GM23338 (cell line): ENCODE results near the gene POLD2.

Experiments
- CTCF ChIP-seq, 2 experiments: fragments of 200-600 bp in 1 of 2; sonication (generic) in 1 of 2; conservative IDR thresholded peaks; 2 replicates each; pipeline versions ENCODE4 v1.5.1 to v1.6.1; 2016 to 2017; ENCODE audit warnings: antibody characterized with exemption in 2 of 2, low read depth in 2 of 2, mild to moderate bottlenecking in 2 of 2, moderate library complexity in 1 of 2
- ETS1 ChIP-seq: IDR thresholded peaks from 2 replicates; pipeline ENCODE4 v1.6.1; 2016; ENCODE audit warnings: antibody characterized with exemption
- EZH2 ChIP-seq: fragments of 200-600 bp; sonication (generic); IDR thresholded peaks from one replicate; pipeline ENCODE4 v1.8.0; 2017; ENCODE audit warnings: antibody characterized with exemption, mild to moderate bottlenecking, low read depth; ENCODE audit not compliant: unreplicated experiment
- POLR2AphosphoS5 ChIP-seq: IDR thresholded peaks from 2 replicates; pipeline ENCODE4 v1.6.1; 2016; ENCODE audit warnings: antibody characterized with exemption, low read depth
- ZNF114 ChIP-seq: fragments of 250-450 bp; sonication (Bioruptor Pico); IDR thresholded peaks from 2 replicates; pipeline ENCODE4 v1.5.0; 2020; ENCODE audit warnings: mild to moderate bottlenecking, moderate library complexity
- TF ChIP-seq, protein P1 (sequence below): IDR thresholded peaks from one replicate; pipeline ENCODE4 v1.6.1; 2018; ENCODE audit warnings: antibody characterized with exemption; ENCODE audit not compliant: unreplicated experiment

GRCh38 chr7:44161371-44161770 lies 38.0 kb upstream of the POLD2 start:
- TF ChIP-seq CTCF (conservative IDR thresholded peaks at IDR 0.05; ENCODE audit: low read depth in 2 of 2) = no peak
- no peak for TF ChIP-seq ETS1
- TF ChIP-seq EZH2 = no peak
- no peak for TF ChIP-seq POLR2AphosphoS5
- TF ChIP-seq, protein P1, sequence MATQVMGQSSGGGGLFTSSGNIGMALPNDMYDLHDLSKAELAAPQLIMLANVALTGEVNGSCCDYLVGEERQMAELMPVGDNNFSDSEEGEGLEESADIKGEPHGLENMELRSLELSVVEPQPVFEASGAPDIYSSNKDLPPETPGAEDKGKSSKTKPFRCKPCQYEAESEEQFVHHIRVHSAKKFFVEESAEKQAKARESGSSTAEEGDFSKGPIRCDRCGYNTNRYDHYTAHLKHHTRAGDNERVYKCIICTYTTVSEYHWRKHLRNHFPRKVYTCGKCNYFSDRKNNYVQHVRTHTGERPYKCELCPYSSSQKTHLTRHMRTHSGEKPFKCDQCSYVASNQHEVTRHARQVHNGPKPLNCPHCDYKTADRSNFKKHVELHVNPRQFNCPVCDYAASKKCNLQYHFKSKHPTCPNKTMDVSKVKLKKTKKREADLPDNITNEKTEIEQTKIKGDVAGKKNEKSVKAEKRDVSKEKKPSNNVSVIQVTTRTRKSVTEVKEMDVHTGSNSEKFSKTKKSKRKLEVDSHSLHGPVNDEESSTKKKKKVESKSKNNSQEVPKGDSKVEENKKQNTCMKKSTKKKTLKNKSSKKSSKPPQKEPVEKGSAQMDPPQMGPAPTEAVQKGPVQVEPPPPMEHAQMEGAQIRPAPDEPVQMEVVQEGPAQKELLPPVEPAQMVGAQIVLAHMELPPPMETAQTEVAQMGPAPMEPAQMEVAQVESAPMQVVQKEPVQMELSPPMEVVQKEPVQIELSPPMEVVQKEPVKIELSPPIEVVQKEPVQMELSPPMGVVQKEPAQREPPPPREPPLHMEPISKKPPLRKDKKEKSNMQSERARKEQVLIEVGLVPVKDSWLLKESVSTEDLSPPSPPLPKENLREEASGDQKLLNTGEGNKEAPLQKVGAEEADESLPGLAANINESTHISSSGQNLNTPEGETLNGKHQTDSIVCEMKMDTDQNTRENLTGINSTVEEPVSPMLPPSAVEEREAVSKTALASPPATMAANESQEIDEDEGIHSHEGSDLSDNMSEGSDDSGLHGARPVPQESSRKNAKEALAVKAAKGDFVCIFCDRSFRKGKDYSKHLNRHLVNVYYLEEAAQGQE = no peak
- TF ChIP-seq ZNF114 (CRISPR knock-in tag) = no peak
